TTC549 (cell line): ENCODE results near the gene ZNF774.
"Not testable (repeated sequence)": the region's sequence is repeated elsewhere in the genome, so short reads cannot be mapped to it uniquely, and the experiment has no call there.

ENCODE experiments used
- FAIRE-seq: peaks from 2 replicates; lab custom pipeline; 2012; peaks lifted over from hg19 to GRCh38; lab: Jason Lieb, UNC

Gene ZNF774

DNA sequence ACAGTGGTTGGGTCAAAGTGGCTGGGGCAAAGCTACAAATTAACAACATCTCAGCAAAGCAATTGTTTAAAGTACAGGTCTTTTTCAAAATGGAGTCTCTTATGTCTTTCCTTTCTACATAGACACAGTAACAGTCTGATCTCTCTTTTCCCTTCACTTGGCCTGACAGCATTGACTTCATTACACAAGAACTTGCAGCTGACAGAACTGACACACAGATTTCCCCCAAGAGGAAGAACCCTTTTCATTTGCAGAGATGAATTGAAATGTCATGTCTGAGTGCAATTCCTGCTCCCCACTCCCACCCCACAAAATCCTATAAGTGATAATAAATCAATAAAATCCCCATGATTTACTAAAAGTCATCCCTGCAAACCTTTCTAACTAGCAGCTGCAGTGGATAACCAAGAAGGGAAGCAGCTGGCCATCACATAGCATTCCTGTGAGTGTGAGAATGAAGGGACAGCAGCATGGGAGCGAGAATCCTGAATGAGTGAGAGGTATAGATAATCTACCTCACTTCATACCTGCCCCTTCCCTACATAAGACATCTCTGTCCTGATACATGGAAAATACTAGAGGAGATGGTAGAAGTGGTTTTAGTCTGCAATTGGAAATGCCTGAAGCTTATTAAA lies 4.5 kb upstream of the ZNF774 start:
- not testable (repeated sequence) for FAIRE-seq

DNA sequence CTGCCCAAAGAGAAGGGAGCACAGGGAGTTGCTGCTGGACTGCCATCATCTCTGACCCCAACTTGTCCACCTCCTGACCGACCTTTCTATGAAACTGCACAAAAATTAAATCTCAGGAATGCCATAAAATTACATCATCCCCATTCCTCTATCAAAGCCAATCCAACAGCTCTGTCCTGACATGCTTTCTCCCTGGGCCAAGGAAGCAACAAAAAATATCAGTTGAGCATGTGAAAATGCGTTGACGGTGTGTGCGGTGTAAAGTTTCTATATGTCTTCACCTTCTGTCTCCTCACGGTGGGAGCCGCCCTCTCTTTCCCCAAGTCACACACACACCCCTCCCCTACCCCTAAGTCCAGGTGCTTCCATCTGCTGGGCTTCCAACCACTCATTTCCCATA lies 3.6 kb upstream of the ZNF774 start:
- FAIRE-seq = no peak

DNA sequence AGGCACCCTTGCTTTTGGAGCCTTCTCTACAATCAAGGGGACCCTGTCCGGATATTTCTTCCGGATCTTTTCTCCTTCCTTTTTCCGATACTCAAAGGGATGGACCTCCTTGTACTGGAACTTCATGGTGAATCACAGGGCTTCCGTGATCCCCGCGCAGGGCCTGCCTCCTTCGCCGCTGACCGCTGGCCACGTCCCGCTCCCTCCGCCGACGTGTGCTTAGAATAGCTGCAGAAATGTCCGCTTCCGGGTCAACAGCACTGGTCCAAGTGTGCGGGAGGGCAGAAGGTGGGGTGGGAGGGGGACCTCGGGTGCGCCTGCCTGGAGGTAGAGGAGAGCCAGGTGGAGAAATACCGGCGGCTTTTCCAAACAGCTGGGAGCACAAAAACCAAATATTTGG lies 3.0 kb upstream of the ZNF774 start:
- no peak for FAIRE-seq

DNA sequence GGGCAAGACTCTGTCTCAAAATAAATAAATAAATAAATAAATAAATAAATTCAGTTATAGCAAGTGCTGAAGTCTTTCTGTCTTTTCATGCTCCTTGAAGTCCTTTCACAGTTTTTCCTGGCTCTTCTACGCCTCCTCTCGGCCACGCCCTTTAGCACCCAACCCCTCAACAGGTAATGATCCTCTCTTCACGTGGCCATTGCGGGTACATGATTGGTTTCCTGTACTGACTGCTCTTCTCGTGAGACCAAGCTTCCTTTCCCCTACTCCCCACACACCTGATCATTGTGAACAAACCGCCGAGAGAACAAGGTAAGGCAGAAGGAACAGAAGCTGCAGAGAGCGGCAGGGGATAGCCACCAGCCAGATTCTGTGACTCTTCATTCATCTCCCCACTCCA lies 2.3 kb upstream of the ZNF774 start:
- no peak for FAIRE-seq

DNA sequence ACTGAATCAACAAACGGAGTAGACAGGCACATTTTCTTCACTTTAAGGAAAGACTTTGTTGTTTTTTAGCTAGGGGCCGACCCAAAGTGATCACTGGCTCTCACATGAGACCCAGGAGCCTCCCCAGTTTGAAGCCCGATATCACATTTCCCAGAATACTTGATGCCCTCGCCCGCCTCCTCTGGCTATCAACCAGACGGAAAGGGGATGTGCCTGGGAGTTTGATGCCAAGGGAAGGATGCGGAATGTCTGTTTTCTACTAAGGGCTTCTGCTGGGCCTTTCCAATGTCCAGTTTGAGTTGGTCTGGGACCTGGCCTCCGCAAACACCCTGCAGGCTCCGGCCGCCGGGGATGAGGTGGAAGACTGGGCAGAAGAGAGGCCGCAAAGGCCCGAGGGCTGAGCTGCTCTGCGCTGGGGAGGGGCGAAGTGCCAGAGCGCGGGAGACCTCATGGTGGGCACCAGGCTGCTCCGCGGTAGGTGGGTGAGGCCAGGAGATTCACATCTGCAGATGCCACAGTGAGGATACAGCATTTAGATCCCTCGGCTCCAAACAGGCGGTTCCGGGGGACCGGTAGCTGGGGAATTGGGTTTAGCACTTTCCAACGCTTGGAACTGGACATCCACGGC lies 491 bp upstream of the ZNF774 start:
- FAIRE-seq = no peak

DNA sequence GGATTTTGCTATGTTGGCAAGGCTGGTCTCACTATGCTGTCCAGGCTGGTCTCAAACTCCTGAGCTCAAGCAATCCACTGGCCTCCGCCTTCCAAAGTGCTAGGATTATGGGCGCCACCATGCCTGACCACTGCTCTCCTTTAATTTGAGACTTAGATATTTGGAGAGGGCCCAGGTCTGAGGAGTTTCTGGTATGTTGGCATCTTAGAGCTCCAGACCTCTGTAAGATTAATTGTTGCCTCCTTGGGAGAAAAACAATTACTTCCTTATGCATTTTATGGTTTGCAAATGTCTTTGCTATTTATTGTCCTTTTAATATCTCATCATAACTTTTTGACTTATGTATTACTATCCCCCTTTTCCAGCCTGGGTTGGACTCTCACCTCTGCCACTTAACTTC lies 2.9 kb downstream of the ZNF774 start:
- FAIRE-seq = no peak

DNA sequence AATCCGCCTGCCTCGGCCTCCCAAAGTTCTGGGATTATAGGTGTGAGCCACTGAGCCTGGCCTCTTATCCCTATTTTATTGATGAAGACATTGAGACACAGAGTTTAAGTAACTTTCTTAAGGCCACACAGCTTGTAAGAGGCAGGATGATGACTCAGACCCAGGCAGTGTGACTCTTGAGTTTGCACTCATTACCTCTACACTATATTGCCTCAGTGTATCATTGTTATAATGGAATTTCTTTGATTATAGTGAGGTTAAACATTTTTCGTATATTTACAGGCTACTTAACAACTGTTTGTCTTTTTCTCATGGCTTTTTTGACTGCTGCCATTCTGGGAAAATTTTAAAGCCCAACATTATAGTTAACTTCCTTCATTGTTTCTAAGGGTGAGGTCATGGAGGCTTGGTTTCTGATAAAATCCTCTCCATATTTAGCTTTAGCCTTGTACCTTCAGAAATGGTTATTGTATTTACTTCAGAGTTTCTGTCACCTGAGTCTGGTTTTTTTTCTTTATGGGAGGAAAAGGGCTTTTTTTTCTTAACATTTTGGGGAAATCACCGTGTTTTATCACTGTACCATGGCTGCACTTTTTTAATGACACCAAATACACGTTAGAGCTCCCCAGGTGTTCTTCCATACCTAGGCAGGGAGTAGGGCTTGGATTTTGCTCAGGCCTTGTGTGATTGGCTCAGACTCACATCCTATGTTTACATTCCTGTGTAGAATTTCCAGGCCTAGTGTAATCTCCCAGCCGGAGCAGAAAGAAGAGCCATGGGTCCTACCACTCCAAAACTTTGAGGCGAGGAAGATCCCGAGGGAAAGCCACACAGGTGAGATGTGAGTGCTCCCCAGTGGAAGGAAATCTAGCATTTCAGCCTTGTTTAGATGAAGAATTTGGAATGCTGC lies 6.3 kb downstream of the ZNF774 start:
- FAIRE-seq = no peak

DNA sequence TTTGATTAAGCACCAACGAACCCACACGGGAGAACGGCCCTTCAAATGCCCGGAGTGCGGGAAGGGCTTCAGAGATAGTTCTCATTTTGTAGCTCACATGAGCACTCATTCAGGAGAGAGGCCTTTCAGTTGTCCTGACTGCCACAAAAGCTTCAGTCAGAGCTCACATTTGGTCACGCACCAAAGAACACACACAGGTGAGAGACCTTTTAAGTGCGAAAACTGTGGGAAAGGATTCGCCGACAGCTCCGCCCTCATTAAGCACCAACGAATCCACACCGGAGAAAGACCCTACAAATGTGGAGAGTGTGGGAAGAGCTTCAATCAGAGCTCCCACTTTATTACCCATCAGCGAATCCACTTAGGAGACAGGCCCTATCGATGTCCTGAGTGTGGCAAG lies 8.7 kb downstream of the ZNF774 start:
- FAIRE-seq = no peak

DNA sequence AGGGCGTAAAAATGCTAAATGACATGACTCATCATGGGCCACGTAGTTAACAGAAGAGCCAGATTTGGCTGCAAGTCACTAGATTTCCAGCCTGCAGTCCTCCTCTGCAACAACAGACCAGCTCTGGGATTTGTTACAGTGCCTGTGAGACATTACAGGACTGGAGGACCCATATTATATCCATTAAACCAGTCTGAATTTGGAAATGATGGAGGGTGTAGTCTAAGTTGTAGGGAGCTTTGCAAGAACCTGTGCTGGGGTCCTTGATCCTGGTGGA lies 10.8 kb downstream of the ZNF774 start:
- no peak for FAIRE-seq

DNA sequence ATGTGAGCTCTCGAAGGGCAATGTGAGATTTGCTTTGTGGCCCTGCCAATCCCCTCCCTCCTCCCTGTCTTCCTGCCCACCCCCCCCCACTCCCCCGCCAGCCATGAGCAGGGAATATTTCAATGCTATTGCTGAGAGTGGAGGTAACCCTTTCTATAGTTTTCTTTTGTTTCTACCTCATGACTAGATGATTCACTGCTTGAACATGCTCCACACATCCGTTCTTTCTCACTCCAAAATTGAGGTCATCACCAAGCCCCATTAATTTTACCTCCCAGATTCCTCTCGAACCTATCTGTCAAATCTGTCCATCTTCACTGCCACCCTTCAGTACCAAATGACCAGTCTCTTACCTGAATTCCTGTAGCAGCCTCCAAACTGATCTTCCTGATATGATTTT lies 12.2 kb downstream of the ZNF774 start:
- no peak for FAIRE-seq

DNA sequence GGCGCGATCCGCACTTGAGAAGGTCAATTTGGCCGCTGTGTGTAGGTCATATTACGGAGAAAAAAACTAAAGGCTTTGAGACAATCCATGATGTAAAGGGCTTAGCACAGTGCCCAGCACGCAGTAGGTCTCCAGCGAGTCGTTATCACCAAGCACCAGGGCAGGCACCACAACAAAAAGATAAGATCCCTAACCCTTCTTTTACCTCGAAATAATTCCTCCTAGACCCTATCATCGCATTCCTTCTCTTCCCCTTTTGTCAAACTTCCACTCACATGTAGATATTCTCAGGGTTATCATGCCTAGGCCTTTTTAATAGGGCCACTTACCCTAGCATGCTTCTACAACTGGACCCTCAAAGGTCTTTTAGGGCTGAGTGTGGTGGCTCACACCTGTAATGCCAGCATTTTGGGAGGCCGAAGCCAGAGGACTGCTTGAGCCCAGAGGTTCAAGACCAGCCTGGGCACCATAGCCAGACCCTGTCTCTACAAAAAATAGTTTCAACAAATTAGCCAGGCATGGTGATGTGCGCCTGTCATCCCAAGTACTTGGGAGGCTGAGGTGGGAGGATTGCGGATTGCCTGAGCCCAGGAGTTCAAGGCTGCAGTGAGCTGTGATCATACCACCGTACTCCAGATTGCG lies 13.5 kb downstream of the ZNF774 start:
- no peak for FAIRE-seq

DNA sequence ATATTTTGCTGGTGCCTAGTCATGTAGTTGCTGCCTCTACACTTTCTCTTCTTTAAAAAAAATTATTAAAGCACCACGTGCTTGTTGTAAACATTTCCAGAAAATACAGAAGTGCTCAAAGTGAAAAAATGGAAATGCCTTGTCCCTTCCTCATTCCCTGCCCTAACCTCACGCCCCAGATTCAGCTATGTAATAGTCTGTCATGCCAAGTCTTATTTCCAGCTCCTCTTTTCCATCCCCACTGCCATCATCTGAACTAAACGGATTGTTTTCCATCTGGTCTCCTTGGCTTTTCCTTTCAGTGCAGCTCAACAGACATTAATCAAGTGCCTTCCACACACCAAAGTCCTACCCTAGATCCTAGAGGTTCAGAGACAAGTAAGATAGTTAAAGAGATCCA lies 15.5 kb downstream of the ZNF774 start:
- FAIRE-seq = no peak

DNA sequence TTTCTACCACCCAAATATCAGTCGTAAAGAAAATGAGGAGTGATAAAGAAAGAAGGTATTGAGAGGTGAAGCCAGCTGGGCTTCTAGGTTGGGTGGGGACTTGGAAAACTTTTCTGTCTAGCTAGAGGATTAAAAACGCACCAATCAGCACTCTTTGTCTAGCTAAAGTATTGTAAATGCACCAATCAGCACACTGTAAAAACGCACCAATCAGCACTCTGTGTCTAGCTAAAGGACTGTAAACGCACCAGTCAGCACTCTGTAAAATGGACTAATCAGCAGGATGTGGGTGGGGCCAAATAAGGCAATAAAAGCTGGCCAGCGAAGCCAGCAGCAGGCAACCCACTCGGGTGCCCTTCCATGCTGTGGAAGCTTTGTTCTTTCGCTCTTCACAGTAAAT lies 23.0 kb downstream of the ZNF774 start:
- no peak for FAIRE-seq

DNA sequence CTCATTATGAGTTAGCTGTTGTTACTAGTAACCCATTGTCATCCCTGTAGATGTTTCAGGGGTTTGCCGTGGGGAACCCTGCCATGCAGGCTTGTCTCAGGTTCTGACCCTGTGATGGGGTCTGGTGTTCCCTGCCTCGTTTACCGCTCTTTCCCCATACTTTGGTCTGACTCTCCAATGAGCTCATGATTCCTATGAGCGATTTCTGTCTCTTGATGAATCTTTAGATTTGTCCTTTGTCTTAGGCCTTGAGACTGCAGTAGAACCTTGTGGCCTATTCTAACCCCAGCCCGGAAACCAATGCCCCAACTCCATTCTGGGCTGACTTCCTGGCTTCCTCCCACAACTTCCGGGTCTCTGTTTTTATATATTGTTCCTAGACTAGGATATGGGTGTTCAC lies 24.7 kb downstream of the ZNF774 start:
- no peak for FAIRE-seq

DNA sequence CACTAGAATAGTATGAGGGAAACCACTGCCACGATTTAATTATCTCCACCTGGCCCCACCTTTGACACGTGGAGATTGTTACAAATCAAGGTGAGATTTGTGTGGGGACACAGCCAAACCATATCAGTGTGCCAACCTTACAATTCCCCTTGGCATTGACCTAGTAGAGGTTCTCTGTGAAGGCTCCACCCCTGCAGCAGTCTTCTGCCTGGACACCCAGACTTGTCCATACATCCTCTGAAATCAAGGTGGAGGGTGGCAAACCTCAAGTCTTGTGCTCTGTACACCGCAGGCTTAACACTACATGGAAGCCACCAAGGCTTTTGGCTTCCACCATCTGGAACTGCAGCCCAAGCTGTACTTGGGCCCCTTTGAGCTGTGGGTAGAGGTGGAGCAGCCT lies 27.2 kb downstream of the ZNF774 start:
- no peak for FAIRE-seq

DNA sequence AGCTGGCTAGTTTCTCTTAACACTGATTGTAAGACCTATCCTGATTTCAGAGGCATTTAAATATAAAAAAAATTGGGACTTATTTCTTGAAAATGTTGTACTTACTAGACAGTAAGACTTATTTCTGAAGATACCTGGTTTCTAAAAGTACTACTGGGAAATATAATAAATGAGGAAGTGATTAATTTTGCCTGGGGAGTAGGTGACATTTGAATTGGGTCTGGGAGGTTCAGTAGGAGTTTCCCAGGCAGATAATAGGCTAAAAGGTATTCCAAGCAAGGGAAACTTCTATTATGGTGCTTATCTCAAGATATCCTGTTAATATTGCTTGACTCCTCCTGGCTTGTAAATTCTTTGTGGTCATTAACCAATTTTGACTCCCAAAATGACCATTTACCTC lies 29.4 kb downstream of the ZNF774 start:
- FAIRE-seq = no peak

DNA sequence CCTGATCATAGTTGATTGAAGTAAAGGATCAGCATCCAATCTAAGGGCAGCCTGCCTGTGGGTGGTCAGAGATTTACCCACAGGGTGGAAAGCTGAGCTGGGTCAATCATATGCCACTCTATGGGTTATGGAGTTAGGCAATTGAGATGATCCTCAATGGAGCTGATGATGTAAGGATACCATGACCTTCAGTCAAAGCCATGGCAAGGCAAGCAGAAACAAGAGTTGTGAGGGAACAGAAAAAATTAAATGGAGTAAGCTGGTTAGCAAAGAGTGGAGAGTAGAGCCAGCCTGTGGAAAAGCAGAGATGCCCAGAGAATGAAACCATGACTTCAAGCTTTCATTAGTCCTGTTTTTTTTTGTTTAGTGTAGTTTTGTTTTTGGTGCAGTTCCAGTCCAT lies 30.2 kb downstream of the ZNF774 start:
- no peak for FAIRE-seq

DNA sequence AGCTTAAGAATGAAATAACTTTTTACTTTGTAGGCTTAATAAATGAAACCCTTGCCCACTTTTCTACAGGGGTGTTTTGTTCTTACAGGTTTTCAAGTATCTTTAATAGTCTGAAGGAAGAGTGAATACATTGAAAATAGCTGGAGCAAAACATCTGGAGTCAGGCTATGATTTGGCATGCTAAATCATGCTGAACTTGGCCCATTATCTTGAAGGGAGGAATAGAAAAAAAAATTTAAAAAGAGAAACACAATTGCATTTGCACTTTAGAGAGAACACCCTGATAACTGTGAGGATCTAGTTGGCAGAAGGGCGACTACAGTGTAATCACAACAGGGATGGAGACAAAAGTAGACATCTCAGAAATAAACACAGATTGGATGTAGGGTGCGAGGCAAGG lies 34.1 kb downstream of the ZNF774 start:
- FAIRE-seq = no peak

DNA sequence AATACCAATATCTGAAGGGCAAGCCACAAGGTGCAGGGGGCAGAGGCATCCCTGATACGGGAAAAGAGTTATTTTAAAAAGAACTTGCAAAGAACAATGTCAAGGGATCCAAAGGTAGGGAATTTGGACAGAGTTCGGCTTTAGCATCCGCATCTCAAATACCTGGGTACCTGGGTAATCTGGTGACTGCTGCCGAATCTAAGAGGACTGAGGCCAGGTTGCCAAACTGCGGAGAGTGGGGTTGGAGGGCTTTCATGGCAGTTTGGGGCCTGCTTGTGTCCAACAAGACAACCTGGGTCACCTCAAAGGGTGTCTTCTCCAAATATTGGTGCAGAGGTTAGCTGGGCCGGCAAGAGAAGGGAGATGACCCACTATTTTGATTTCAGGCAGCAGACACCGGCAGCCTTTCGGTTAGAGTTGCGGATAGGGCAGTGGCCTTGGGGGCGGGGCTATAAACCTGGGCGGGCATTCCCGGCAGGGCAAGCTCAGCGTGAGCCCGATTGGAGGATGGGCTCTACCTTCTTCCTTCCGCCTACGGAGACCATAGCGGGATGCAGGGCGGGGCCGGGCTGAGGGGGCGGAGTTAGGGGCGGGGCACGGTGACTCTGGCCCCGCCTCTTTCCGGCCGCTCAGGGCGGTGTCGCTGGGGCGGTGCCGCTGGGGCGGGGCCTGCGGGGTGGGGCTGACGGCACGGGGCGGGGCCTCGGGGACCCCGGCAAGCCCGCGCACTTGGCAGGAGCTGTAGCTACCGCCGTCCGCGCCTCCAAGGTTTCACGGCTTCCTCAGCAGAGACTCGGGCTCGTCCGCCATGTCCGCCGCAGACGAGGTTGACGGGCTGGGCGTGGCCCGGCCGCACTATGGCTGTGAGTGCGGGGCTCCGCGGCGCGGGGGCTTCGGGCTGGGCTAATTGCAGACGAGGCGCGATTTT lies 35.7 kb downstream of the ZNF774 start, which contains the start of gene IQGAP1:
IQGAP1 (plus strand) TSS at position 709 of the 928 bp plus-strand sequence; CDS start at position 809, 100 bp downstream.
- FAIRE-seq = no peak

DNA sequence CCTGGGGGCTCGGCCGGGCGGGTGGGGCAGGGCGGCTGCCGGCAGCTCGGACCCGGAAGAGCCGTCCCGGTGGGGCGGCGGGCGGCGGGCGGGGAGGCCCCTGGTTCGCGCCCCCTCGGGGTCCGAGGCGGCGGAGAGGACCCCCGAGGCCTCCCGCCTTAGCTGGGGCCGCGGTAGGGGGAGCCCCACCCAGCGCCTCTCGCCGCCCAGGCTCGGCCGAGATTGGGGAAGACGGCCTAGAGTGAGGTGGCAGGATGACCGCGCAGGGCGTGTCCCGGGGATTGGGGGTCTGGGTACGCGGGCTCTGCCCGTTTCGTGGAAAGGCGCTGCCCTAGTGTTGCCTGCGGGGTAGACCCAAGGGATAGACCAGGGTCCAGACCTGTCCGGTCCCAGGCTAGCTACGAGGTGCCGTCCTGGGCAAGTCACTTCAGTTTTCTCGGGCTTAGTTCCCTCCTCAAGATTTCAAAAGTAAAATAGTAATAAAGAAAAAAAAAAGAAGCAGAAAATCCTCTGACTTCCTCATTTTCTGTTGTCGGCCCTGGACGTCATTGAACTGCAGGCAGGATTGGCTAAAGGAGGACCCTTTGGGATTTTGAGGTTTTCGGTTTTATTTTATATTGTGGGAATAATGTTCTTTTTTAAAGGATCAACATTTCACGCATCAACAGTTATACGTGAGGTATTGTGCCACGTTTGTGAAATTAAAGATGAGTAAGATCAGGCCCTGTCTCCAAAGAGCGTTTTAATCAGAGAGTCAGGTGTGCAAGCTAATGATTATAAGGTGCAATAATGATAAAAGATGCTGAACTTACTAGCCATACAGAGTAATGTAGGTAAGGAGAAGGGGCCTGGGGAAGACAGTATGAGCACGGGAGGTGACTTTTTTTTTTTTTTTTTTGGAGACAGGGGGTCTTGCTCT lies 36.6 kb downstream of the ZNF774 start:
- no peak for FAIRE-seq

DNA sequence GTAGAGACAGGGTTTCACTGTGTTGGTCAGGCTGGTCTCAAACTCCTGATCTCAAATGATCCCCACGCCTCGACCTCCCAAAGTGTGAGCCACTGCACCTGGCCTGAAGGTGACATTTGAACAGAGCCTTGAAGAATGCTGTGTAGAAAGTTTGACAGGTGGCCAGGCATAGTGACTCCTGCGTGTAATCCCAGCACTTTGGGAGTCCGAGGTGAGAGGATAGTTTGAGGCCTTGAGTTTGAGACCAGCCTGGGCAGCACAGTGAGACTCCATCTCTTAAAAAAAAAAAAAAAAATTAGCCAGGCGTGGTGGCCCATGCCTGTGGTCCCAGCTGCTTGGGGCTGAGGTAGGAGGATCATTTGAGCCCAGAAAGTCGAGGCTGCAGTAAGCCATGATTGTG lies 37.4 kb downstream of the ZNF774 start:
- FAIRE-seq = no peak
